GM19452 (cell line): ENCODE results near the gene DIO1.

Experiments
- ATAC-seq: cut with Tn5 transposase; IDR thresholded peaks from one replicate; pipeline ENCODE4 v1.9.1; 2021; ENCODE audit not compliant: unreplicated experiment

DIO1 gene

DNA sequence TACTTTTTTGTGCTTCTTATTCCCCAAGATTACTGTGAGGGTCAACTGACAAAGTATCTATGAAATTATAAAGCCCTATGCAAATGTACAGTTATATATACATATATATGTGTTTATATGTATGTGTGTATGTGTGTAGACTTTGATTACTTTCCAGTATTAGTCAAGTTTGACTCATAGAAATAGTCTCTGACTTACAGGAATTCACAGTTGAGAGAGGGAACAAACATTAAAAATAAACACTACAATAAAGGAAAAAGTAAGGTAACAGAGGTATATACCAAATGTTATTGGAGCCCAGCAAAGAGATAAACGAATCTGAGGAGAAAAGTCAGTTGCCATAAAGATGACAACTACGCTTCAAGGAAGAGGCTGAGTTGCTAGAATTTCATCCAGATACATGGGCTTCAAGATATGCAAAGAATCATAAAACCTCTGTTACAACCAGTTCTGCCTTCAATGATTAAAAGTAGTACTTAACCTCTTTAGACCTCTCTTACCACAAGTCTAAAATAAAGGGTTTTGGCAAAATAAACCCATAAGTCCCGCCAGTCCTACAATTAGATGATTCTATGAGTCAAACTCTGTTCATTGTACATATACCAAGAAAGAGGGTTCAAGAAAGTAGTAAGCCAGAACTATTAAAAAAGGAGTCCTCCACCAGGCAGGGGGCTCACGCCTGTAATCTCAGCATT lies 44.3 kb downstream of the DIO1 start:
- ATAC-seq = no peak

DNA sequence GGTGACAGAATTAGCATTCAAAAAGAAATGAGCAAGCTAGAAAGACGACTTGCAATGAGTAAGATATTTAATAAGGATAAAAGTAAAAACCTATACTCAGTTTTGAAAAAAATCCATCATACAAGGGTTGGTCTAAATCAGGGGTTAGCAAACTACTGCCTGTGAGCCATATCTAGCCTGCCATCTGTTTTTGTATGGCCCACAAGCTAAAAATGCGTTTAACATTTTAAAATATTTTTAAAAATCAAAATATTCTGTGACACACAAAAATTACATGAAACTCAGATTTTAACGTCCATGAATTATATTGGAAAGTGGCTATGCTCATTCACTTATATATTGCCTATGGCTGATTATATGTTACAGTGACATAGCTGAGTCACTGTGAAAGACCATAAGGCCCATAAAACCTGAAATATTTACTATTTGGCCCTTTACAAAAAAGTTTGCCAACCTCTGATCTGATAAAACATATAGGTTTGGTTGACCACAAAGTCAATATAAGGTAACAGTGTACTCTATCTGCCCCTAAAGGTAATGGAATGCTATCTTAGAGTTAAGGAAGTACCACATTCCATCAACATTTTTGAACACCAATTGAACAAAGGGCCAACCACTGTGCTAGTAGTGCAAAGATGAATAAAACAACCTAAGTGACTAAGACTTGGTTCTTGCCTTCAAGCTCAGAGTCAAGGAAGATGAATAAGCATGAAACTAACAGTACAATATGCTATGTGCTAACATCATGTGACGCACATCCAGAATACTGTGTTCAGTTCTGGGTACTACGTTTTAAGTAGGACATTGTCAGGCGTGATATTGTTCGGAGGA lies 48.4 kb downstream of the DIO1 start:
- no peak for ATAC-seq

DNA sequence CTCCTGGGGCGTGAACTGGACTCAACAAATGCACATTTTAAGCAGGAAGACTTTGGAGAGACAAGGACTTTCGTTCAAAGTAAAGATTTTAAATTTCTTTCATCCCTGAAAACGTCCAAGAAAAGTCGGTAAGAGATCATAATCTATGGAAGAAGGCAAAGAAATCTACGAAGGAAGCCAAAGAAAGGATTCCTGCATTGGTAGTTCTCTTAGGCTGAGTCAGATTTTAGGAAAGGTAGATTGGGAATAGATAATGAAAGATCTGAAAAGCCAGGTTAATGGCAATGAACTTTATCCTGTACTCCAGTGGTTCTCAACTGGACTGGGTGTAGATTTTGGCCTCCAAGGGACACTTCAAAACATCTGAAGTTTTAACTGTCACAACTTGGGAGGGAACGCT lies 49.1 kb downstream of the DIO1 start:
- ATAC-seq = no peak

DNA sequence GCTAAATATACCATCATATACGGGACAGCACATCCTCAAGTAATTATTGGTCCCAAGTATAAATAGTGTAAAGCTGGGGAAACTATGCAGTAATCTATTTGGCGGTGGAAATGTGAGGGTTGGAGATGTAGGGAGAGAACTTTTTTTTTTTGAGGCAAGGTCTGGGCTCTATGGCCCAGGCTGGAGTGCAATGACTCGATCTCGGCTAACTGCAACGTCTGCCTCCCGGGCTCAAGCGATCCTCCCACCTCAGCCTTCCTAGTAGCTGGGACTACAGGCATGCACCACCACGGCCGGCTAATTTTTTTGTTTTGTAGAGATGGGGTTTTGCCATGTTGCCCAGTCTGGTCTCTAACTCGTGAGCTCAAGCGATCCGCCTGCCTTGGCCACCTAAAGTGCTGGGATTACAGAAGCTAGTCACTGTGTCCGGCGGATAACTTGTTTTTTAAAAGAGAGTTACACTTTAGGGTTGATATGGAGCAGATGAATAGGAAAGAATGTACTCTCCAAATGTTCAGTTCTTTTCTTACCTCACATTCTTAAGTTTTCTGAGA lies 49.6 kb downstream of the DIO1 start:
- ATAC-seq = no peak

DNA sequence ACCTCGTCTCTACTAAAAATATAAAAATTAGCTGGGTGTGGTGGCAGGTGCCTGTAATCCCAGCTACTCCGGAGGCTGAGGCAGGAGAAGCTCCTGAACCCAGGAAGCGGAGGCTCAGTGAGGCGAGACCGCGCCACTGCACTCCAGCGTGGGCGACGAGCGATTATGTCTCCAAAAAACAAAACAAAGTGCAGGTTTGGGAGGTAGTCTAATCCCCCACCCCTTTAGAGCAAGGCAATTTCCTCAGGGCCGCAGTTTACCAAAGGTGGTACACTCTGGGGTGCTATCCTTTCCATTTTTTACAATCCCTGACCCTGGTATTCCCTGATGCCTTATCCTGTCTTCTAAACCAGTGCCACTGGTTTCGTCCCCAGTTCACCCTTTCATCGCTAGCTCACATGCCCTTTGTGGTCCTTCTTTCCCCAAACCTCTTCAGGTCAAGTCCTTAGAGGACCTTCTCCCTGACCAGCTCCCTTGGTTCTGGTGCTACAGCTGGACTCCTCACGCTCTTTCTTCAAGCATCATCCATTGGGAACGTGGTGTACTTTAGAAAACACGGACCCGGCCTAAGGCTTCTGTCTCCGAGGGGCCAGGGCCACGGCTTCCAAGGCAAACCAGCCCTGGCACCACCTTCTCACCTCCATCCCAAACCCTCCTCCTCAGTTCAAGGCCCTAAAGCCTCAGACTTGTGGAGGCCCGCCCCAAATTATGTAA lies 50.6 kb downstream of the DIO1 start:
- no peak for ATAC-seq

DNA sequence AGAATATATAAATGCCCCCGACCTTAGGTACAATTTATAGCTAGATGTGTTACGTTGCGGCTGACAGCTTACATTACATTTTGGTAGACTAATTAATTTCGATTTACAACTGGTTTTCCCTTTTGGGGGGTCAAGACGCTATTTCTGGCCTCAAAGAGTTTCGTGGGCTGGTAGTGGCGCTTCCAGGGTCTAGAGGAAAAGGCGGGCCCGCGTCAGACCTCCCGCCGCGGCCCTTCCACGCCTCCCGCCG lies 51.1 kb downstream of the DIO1 start:
- ATAC-seq = no peak

DNA sequence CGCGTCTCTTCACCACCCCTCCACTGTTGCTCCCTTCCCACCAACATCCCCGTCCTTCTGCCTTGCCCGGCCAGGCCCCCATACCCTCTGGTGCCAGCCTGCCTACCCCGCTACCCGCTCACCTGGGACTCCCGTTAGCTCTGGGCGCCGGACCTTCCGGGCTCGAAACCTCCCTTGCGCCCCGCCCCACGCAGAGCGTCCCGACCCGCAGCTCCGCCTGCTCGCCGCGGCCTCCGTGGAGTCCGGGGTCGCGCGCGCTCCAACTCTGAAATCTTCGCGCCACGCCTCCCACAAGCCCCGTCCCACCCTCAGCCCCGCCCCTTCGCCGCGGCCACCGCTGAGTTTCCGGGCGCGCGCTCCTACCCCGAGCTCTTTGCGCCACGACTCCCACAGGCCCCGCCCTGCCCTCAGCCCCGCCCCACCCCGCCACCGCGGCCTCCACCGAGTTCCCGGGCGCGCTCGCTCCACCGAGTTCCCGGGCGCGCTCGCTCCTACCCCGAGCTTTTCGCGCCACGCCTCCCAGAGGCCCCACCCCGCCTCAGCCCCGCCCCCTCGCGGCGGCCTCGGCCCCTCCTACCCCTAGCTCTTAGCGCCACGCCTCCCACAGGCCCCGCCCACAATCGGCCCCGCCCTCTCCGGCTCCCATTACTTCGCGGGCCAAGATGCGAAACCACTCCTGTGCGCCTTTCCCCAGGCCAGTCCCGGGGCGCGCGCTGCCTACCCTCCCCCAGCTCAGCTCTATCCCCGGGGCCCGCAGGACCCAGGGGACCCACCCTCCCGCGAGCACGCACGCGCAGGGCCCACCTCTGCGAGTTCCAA lies 51.7 kb downstream of the DIO1 start, which contains the start of gene IFT25:
TSS of gene IFT25 (minus strand) at position 267 of the 819 bp plus-strand sequence. CDS start 5,617 bp downstream, outside the sequence.
- ATAC-seq = peak; percentile 70

DNA sequence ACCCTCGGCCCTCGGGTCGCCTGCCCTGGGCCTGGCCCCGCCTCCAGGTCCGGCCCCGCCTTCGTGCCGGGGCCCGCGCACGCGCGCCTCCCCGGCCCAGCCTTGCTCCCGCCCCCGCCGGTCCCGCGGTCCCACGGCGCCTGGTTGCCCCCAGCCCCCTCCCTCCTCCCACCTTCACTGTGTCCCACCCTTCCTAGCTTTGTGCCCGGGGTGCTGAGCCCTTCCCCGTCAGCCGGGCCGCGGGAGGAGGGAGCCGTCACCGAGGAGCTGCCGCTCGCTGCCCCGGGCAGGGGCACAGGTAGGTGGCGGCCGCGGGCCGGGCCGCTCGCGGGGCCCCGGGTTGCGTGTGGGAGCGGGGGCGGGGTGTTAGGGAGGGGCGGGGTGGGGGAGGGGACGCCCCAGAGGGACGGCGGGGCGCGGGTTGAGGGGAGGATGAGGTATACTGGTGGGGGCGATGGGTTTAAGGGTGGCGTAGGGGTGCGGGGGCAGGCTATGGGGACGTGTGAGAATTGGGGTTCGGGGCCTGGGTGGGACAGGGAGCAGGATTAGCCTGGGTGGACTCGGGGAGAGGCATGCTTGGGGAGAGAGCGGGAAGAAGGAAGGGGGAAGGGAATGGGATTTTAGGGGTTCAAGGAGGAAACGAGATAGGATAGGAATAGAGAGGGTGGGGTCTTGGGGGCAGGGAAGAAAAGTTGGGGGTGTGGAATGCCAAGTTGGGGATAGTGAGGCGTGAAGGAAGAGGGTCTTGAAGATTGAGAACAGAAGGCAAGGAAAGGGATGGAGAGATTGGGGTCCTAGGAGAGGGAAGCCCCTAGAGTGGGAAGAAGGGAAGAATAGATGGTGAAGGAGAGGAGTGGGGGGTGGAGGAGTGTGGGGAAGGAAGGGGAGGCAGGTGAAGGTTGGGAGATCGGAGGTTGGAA lies 52.5 kb downstream of the DIO1 start, which contains the start of gene LRRC42:
TSS of gene LRRC42 (plus strand) at position 99 of the 920 bp plus-strand sequence. CDS start 5,650 bp downstream, outside the sequence.
- ATAC-seq = peak; percentile 66

DNA sequence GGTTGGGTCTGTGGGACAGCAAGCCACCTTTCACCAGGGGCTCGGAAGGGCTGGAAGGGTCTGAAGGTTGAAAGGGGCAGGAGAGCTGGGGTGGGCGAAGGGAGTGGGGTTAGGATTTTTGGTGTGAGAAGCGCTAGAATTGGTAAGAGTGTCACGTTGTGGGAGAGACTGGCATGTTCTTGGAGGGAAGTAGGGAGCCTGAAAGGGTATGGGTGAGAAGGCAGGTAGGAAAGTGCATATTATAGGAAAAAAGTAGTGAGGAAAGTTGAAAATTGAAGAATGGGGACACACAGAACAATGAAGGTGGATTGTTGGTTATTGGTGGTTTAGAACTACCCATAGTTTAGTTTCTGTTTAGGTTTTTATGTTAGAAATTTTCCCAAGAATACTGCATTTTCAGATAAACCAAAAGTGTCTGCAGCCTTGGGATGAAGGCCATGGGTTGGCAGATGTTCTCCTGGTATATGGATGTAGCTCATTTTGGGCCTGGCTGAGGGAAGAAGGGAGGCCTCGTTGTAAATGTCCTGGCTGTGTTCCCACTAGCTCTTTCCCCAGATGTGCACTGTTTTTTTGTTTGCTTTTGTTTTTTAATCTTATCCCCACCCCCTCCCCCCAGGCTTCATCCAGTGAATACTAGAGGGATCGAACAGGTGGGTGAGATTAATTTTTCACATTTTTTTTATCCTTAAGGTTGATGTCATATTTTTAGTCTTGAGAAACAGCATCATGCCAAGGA lies 53.4 kb downstream of the DIO1 start:
- no peak for ATAC-seq

DNA sequence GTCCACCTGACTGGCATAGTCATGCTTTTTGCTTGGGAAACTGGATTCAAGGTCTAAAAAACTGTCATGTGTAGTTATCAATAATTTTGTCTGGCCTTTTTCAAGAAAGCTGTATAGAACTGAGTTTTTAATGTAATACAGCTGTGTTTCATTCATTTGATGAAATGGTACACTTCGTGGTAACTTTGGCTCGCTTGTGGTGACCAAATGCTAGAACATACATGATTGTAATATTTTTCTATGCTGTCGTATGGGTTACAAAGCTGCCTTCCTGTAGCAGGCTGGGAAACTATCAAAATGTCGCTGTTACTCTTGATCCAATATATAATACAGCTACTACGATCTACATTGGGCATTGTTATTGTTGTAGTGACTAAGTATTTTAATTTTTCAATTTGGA lies 54.3 kb downstream of the DIO1 start:
- ATAC-seq = no peak

DNA sequence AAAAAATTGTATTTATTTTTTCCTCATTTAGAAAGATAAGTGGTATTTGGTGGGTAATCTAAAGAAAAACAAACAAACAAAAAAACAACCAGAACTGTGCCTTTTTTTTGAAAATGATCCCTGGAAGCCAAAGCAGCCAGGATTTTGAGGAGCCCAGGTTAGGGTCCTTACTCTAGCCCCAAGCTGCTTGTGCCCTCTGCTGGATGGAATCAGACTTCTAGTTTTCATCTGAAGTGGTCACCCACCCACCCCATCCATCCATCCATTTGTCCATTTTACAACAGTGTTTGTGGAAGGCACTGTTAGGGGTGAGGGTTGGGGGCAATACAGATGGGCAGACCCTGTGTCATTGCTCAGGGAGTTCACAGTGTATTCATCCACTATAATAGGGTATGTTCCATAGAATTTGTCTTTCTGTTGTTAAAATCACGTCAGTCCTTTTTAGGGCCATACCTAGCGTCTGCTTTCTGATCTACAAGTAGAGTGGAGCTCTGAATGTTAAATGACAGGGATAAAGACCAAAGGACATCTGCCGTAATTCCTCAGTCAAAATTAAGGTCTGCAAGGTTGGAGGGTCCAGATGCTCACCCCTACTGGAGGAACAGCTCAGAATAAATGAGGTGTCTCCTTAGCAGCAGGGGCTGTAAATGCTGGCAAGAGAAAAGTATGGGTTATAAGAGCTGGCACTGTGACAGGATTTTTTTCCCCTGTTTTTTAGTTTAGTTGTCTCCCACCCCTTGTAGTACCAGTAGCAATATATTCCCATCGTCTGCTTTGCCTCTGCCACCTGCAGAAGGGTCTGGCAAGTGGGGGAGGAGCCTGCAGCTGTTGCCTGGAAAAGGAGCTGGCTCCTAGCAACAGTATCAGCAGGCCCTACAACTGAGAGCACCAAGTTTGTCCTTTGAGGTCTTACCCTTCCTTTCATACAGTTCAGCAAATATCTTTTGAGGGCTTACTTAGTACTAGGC lies 55.3 kb downstream of the DIO1 start:
- ATAC-seq = no peak

DNA sequence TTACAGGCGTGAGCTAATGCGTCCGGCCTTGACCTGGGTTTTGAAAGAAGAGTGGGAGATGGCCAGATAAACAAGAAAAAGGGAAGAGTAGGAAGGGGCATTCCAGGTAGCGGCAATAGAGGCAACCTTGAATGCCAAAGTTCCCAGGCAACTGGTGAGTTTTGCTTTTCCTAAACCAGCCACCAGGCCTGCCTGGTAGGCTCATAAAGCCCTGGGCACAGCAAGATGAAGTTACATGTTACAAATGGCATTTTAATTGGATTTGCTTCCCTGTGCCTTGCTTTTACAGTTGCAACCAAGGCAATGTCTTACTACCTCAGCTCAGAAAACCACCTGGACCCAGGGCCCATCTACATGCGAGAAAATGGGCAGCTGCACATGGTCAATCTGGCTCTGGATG lies 57.7 kb downstream of the DIO1 start:
- no peak for ATAC-seq

DNA sequence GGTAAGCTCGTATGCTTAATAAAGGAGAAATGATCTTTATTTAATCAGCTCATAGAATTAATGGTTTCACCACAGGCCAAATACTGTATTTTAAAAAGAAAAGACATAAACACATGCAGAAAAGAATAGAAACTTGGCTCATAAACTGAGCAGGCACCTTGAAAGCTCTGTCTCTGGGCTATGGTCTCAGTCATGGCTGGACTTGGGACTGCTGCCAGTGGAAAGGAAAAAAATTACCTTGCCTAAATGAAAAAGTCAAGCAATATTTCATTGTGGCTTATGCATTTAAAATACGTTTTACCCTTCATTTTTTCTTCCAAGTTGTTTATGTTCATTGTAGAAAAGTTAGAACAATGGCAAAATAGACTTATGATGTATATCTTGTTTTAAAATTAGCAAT lies 60.1 kb downstream of the DIO1 start:
- ATAC-seq = no peak

DNA sequence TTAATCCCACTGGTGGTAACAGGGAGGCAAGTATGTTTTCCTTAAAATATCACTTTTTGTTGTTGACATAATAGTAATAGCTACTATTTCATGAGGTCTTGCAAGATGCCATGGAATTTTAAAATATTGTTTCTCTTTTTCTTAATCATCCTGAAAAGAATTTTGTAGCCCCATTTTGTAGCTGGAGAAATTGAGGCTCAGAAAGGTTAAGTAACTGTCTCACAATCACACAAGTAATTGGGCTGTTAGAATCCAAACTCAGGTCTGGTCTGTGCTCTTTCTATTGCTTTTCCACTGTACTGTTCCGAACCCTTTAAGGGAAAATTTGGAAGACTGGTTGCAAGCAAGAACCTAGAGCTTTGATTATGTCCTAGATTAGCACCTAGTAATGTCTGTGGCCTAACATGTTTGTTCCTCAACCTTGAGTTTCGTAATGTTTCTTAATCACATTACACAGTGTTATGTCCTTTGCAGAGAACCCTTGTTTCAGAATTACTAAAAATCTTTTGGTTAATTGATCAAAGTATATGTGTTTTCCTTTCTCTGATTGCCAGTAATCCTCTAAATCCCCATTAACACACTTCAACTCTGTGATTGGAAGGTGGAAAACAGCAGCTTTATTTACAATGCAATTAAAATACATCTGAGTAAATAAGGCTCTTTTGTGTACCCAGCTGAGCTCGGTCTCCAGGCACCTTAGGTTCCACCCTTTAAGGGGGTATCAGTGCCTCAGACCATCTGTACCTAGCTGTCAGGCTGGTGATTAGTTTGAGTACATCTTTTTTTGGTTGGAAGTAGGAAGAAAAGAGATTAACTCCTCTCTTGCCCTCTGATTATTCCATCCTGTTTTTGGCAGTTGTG lies 62.6 kb downstream of the DIO1 start:
- ATAC-seq = no peak

DNA sequence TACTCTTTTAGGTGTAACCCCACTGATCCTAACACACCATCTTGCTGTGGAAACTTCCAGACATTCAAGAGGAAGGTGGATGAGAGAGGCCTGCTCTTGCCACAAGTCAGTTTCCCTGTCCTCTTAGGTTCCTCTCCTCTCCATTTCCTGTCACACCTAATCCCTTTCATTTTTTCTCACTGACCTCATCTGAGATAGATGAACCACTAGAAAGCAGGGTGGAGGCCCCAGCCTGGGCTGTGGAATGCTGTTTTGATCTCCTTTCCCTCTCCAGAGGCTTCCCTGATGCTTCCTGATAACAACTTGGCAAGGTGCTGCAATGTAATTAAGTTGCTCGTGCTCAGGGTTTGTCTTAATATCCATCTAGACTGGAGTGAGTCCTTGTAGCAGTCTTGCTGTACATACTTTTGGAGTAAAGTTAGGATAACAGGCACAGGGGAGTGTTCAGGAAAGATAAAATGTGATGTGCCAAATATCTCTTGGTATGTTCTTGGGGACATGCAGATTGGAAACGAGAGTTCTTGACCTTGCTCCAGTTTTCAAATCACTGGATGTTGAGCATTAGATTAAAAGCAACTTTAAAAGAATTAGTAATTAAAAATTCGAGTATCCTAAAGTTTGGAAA lies 63.3 kb downstream of the DIO1 start:
- ATAC-seq = no peak

DNA sequence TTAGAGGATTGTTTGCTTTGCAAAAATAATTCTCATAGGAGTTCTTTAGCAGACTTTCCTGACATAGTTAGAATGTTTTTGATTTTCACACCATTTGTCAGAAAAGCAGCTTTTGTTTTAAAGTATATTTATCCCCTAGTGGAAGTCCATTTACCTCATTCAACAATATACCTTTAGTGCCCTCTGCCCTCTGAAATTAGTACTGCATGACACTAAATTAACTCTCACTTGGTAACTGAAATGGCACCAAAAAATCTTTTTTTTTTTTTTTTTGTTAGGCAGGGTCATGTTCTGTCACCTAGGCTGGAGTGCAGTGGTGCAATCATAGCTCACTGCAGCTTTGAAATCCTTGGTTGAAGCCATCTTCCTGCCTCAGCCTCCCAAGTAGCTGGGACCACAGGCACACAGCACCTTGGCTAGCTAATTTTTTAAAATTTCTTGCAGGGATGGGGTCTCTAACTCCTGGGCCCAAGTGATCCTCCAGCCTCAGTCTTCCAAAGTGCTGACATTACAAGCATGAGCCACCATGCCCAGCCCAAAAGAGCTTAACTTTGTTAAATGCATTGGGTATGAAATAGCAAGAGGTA lies 65.8 kb downstream of the DIO1 start:
- no peak for ATAC-seq
